IMR-90 (cell line): Measurements from ENCODE around the gene CATSPERZ. TPM values are rescaled to one million over a fixed set of nuclear protein-coding genes. Genes with fewer than 3 reads are reported as not detected.

Source experiments
- ATAC-seq: fragments of 200-7000 bp; cut with Tn5 transposase; 2 replicates; pipeline ENCODE4 v1.9.1; 2020; ENCODE audit warnings: low read depth, mild to moderate bottlenecking, moderate library complexity
- BruUV-seq: library from RNA; stranded (reverse); fragments of 400-500 nt; replicated peaks from 2 replicates; lab custom pipeline; 2021; lab: Mats Ljungman, UMichigan
- CTCF ChIA-PET: fragments of 300-600 bp; formaldehyde crosslinking; extraction: SDS; loops from one replicate; lab custom pipeline; 2021; ENCODE audit warnings: antibody characterized with exemption; lab: Yijun Ruan, JAX
- POLR2A ChIA-PET: fragments of 300-600 bp; sonication (Branson Sonifier 250); formaldehyde crosslinking; loops from one replicate; lab custom pipeline; 2022; ENCODE audit warnings: antibody characterized with exemption; ENCODE audit not compliant: unreplicated experiment; lab: Charles Lee
- DNase-seq: peaks from one replicate; pipeline ENCODE4 v3.0.0; 2013
- H2AFZ ChIP-seq: replicated peaks from 2 replicates; pipeline ENCODE3; 2013; ENCODE audit warnings: low read length, mild to moderate bottlenecking; ENCODE audit not compliant: poor library complexity
- H2AK5ac ChIP-seq: 2 replicates; pipeline ENCODE4 v1.6.1; 2013; ENCODE audit warnings: low read depth, low read length, inconsistent platforms
- H2AK9ac ChIP-seq: replicated peaks from 2 replicates; pipeline ENCODE3; 2013; ENCODE audit warnings: mild to moderate bottlenecking, low read depth, low read length, moderate library complexity; ENCODE audit not compliant: poor library complexity
- H2BK120ac ChIP-seq: 2 replicates; pipeline ENCODE4 v1.6.1; 2013; ENCODE audit warnings: low read depth, low read length, inconsistent platforms
- H2BK15ac ChIP-seq: 3 replicates; pipeline ENCODE4 v1.6.1; 2013; ENCODE audit warnings: low read depth, low read length, inconsistent platforms
- H2BK20ac ChIP-seq: 2 replicates; pipeline ENCODE4 v1.6.1; 2013; ENCODE audit warnings: low read depth, mild to moderate bottlenecking, inconsistent platforms, low read length, moderate library complexity
- H2BK5ac ChIP-seq: 2 replicates; pipeline ENCODE4 v1.6.1; 2013; ENCODE audit warnings: mild to moderate bottlenecking, low read depth, low read length, inconsistent platforms; ENCODE audit not compliant: poor library complexity, severe bottlenecking
- H3K14ac ChIP-seq: replicated peaks from 2 replicates; pipeline ENCODE4 v1.6.1; 2013; ENCODE audit warnings: low read depth, low read length, inconsistent platforms
- H3K18ac ChIP-seq: 2 replicates; pipeline ENCODE4 v1.6.1; 2013; ENCODE audit warnings: low read depth, low read length, control low read depth
- H3K23ac ChIP-seq: 2 replicates; pipeline ENCODE4 v1.6.1; 2013; ENCODE audit warnings: low read depth, low read length, inconsistent platforms
- H3K27ac ChIP-seq: 2 replicates; pipeline ENCODE4 v1.5.1; 2013; ENCODE audit warnings: mild to moderate bottlenecking, control low read depth, low read length; ENCODE audit not compliant: insufficient read depth
- H3K27me3 ChIP-seq: 2 replicates; pipeline ENCODE4 v1.6.1; 2013; ENCODE audit warnings: low read length; ENCODE audit not compliant: control insufficient read depth, insufficient read depth
- H3K36me3 ChIP-seq: 2 replicates; pipeline ENCODE4 v1.6.1; 2013; ENCODE audit warnings: low read length, mixed read lengths; ENCODE audit not compliant: control insufficient read depth, insufficient read depth
- H3K4ac ChIP-seq: 2 replicates; pipeline ENCODE4 v1.6.1; 2013; ENCODE audit warnings: low read depth, low read length, inconsistent platforms
- H3K4me1 ChIP-seq: 2 replicates; pipeline ENCODE4 v1.6.1; 2013; ENCODE audit warnings: low read length, mixed read lengths; ENCODE audit not compliant: control insufficient read depth, insufficient read depth
- H3K4me2 ChIP-seq: 2 replicates; pipeline ENCODE4 v1.6.1; 2013; ENCODE audit warnings: low read depth, mild to moderate bottlenecking, control low read depth, low read length, moderate library complexity
- H3K4me3 ChIP-seq: 2 replicates; pipeline ENCODE4 v1.5.1; 2013; ENCODE audit warnings: low read depth, mild to moderate bottlenecking, control low read depth, low read length, moderate library complexity; ENCODE audit not compliant: insufficient read depth
- H3K56ac ChIP-seq: 2 replicates; pipeline ENCODE4 v1.6.1; 2013; ENCODE audit warnings: low read length, inconsistent platforms; ENCODE audit not compliant: insufficient read depth; ENCODE audit errors: extremely low read depth
- H3K79me1 ChIP-seq, 2 experiments: 2 replicates each; pipeline ENCODE4 v1.6.1; 2013; ENCODE audit warnings: low read length in 2 of 2, inconsistent platforms in 1 of 2, low read depth in 1 of 2
- H3K9ac ChIP-seq: 2 replicates; pipeline ENCODE4 v1.6.1; 2013; ENCODE audit warnings: low read depth, low read length, control low read depth
- H3K9me1 ChIP-seq: 2 replicates; pipeline ENCODE4 v1.6.1; 2013; ENCODE audit warnings: low read length, inconsistent platforms; ENCODE audit not compliant: insufficient read depth
- H3K9me3 ChIP-seq: 2 replicates; pipeline ENCODE4 v1.6.1; 2013; ENCODE audit warnings: low read length; ENCODE audit not compliant: control insufficient read depth, insufficient read depth
- H4K20me1 ChIP-seq: 2 replicates; pipeline ENCODE4 v1.6.1; 2013; ENCODE audit warnings: low read length, inconsistent platforms; ENCODE audit not compliant: insufficient read depth
- H4K5ac ChIP-seq: 2 replicates; pipeline ENCODE4 v1.6.1; 2013; ENCODE audit warnings: mild to moderate bottlenecking, low read depth, low read length, control low read depth
- H4K8ac ChIP-seq, 2 experiments: 2 replicates each; pipeline ENCODE4 v1.6.1; 2013; ENCODE audit warnings: low read depth in 2 of 2, low read length in 2 of 2, control low read depth in 1 of 2, inconsistent platforms in 1 of 2
- H4K91ac ChIP-seq: 2 replicates; pipeline ENCODE4 v1.6.1; 2013; ENCODE audit warnings: low read depth, low read length, inconsistent platforms; ENCODE audit not compliant: insufficient read depth
- BHLHE40 ChIP-seq: fragments of 150-350 bp; IDR thresholded peaks from 2 replicates; pipeline ENCODE4 v1.6.1; 2016; ENCODE audit warnings: mild to moderate bottlenecking, low read depth, low read length
- CEBPB ChIP-seq: IDR thresholded peaks from 2 replicates; pipeline ENCODE4 v1.6.1; 2012; ENCODE audit warnings: low read depth, low read length, improper control_type of control experiment
- CHD1 ChIP-seq: IDR thresholded peaks from 2 replicates; pipeline ENCODE4 v1.6.1; 2012; ENCODE audit warnings: low read depth, low read length, improper control_type of control experiment
- CTCF ChIP-seq: conservative IDR thresholded peaks from 2 replicates; pipeline ENCODE4 v1.5.1; 2012; ENCODE audit warnings: mild to moderate bottlenecking, low read depth, low read length, improper control_type of control experiment
- ELK1 ChIP-seq: fragments of 150-350 bp; IDR thresholded peaks from 2 replicates; pipeline ENCODE4 v1.6.1; 2016; ENCODE audit warnings: low read depth, mild to moderate bottlenecking, low read length, moderate library complexity, borderline replicate concordance
- FOS ChIP-seq: fragments of 150-350 bp; IDR thresholded peaks from 2 replicates; pipeline ENCODE4 v1.6.1; 2016; ENCODE audit warnings: low read depth, low read length
- MAFK ChIP-seq: IDR thresholded peaks from 2 replicates; pipeline ENCODE4 v1.6.1; 2012; ENCODE audit warnings: low read depth, low read length, improper control_type of control experiment
- MAZ ChIP-seq: IDR thresholded peaks from 2 replicates; pipeline ENCODE4 v1.6.1; 2012; ENCODE audit warnings: low read depth, mild to moderate bottlenecking, low read length, improper control_type of control experiment, moderate library complexity, borderline replicate concordance
- MXI1 ChIP-seq: IDR thresholded peaks from 2 replicates; pipeline ENCODE4 v1.6.1; 2012; ENCODE audit warnings: low read depth, mild to moderate bottlenecking, low read length, moderate library complexity, borderline replicate concordance
- NFE2L2 ChIP-seq: fragments of 150-350 bp; IDR thresholded peaks from 2 replicates; pipeline ENCODE4 v1.6.1; 2016; ENCODE audit warnings: low read depth, mild to moderate bottlenecking, low read length
- POLR2A ChIP-seq: IDR thresholded peaks from 2 replicates; pipeline ENCODE4 v1.6.1; 2012; ENCODE audit warnings: mild to moderate bottlenecking, low read depth, low read length
- RAD21 ChIP-seq: IDR thresholded peaks from 2 replicates; pipeline ENCODE4 v1.6.1; 2012; ENCODE audit warnings: low read length, improper control_type of control experiment
- RCOR1 ChIP-seq: IDR thresholded peaks from 2 replicates; pipeline ENCODE4 v1.6.1; 2012; ENCODE audit warnings: mild to moderate bottlenecking, low read length, improper control_type of control experiment; ENCODE audit not compliant: insufficient replicate concordance
- RFX5 ChIP-seq: IDR thresholded peaks from 2 replicates; pipeline ENCODE4 v1.8.0; 2012; ENCODE audit warnings: low read depth, mild to moderate bottlenecking, low read length, moderate library complexity
- SMC3 ChIP-seq: fragments of 150-350 bp; IDR thresholded peaks from 2 replicates; pipeline ENCODE4 v1.6.1; 2016; ENCODE audit warnings: low read depth, mild to moderate bottlenecking, antibody characterized with exemption, low read length, moderate library complexity
- USF2 ChIP-seq: fragments of 150-350 bp; IDR thresholded peaks from 2 replicates; pipeline ENCODE4 v1.6.1; 2017; ENCODE audit warnings: mild to moderate bottlenecking, antibody characterized with exemption, low read length, low read depth
- WGBS, 2 experiments: methylation state at CpG; one replicate each; pipeline versions ENCODE4 v1.1.5 to v1.1.7; 2013; ENCODE audit warnings: missing lambda C conversion rate in 2 of 2; ENCODE audit not compliant: insufficient read length in 1 of 2; ENCODE audit errors: extremely low coverage in 2 of 2; 5-methylcytosine and 5-hydroxymethylcytosine counted together
- dilution Hi-C: fragments of 300-500 bp; cut with HindIII; formaldehyde crosslinking; loops from one replicate; pipeline ENCODE4 v1.14.3; 2018; ENCODE audit warnings: low sequenced_read_pairs; ENCODE audit not compliant: unreplicated experiment
- in situ Hi-C: fragments of 300-500 bp; cut with MboI; formaldehyde crosslinking; loops from 3 replicates; pipeline ENCODE4 v1.14.3; 2019; ENCODE audit warnings: low sequenced_read_pairs, inconsistent platforms, mixed read lengths
- intact Hi-C: fragments of 100-400 bp; cut with micrococcal nuclease; formaldehyde crosslinking; loops from 2 replicates; pipeline ENCODE4 v1.10.0; 2022
- polyA plus RNA-seq, 3 experiments: library from polyadenylated mRNA; depleted of rRNA; stranded (reverse); fragments of >200 nt; gene quantifications; 2 replicates each; pipeline ENCODE4 v1.2.3, GENCODE V29; 2012; ENCODE audit warnings: low replicate concordance in 1 of 3
- total RNA-seq: library from RNA; depleted of rRNA; stranded (reverse); fragments of >200 nt; gene quantifications from 2 replicates; pipeline ENCODE4 v1.2.3, GENCODE V29; 2012

The CATSPERZ gene
- total and polyA plus RNA-seq, 2 of the 4 experiments (the other 2 are of a cell fraction), result not detected

- dilution Hi-C loops, result no loop called here
- no peak overlapping the region for H3K4me3 ChIP-seq
- CTCF ChIA-PET, result no interaction called here
Measured at GRCh38 chr11:64320556-64320955, 20.4 kb downstream of the CATSPERZ start.

More at GRCh38 chr11:64320556-64320955, 20.4 kb downstream of the CATSPERZ start:
- no TSS peak for BruUV-seq
- Histone ChIP-seq H3K9me3 (no peaks in the 10 kb centered on the region), H3K4me1 (peaks cover 10% of the 10 kb centered on the region), H2AK5ac (no peak overlapping the region), H4K91ac (no peak overlapping the region), H3K27ac (no peak overlapping the region), H3K56ac (no peak overlapping the region), H2BK20ac (no peak overlapping the region), H4K20me1 (no peaks in the 10 kb centered on the region; the same call in 1 of the 2 replicates), H3K4me2 (no peak overlapping the region), H2BK120ac (no peak overlapping the region), H3K23ac (no peak overlapping the region), H3K14ac (no peak overlapping the region), H2BK5ac (no peak overlapping the region), H3K18ac (no peak overlapping the region), H3K36me3 (peaks cover 25% of the 10 kb centered on the region), H2AK9ac (no peak overlapping the region), H3K27me3 (no peaks in the 10 kb centered on the region), H4K5ac (no peak overlapping the region), H3K9me1 (peaks cover 14% of the 10 kb centered on the region), H4K8ac (no peak overlapping the region), H2AFZ (no peak overlapping the region), H2BK15ac (no peak overlapping the region), H3K4ac (no peak overlapping the region), H3K9ac (no peak overlapping the region), H3K79me1 (peaks cover 7 to 31% of the 10 kb centered on the region in 2 experiments)
- DNase-seq (no peak), ATAC-seq (no peak)
- TF ChIP-seq USF2 (no peak), MAZ (no peak), NFE2L2 (no peak), ELK1 (no peak), BHLHE40 (no peak), FOS (no peak), SMC3 (no peak), CHD1 (no peak), CTCF (no peak), RFX5 (no peak), RAD21 (no peak), MAFK (no peak), CEBPB (no peak), POLR2A (no peak), RCOR1 (no peak), MXI1 (no peak)
- in situ Hi-C loops, result no loop called here
- WGBS, 2 experiments, result 100% methylated on average over 4 of the region's 7 CpGs; no CpG with 5 or more reads in 1 of the 2 experiments
- intact Hi-C loops, result no loop called here
- POLR2A ChIA-PET, result interaction anchor here (0.5 kb wide), 1 partner anchor 10 kb away, joined by 9 read pairs; no protein-coding TSS in a partner anchor
